ENCODE measurements around the gene KDM5B.

- TF ChIP-seq, protein P1, sequence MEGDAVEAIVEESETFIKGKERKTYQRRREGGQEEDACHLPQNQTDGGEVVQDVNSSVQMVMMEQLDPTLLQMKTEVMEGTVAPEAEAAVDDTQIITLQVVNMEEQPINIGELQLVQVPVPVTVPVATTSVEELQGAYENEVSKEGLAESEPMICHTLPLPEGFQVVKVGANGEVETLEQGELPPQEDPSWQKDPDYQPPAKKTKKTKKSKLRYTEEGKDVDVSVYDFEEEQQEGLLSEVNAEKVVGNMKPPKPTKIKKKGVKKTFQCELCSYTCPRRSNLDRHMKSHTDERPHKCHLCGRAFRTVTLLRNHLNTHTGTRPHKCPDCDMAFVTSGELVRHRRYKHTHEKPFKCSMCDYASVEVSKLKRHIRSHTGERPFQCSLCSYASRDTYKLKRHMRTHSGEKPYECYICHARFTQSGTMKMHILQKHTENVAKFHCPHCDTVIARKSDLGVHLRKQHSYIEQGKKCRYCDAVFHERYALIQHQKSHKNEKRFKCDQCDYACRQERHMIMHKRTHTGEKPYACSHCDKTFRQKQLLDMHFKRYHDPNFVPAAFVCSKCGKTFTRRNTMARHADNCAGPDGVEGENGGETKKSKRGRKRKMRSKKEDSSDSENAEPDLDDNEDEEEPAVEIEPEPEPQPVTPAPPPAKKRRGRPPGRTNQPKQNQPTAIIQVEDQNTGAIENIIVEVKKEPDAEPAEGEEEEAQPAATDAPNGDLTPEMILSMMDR (IDR thresholded peaks at IDR 0.05): no peak
- TF ChIP-seq POLR2AphosphoS5 (IDR thresholded peaks at IDR 0.05; ENCODE audit: low read depth, low read length): no peak
- TF ChIP-seq CHD2 (IDR thresholded peaks at IDR 0.05; ENCODE audit: low read length, partially characterized antibody): no peak
- no peak for TF ChIP-seq MEF2A (IDR thresholded peaks at IDR 0.05; ENCODE audit: borderline replicate concordance, low read depth)
- TF ChIP-seq IRF3 (IDR thresholded peaks at IDR 0.05; ENCODE audit: low read depth, low read length): no peak
- no peak for TF ChIP-seq MXI1 (IDR thresholded peaks at IDR 0.05; ENCODE audit: low read depth, low read length)
- TF ChIP-seq MAX (IDR thresholded peaks at IDR 0.05; ENCODE audit: low read depth): no peak
- no peak for TF ChIP-seq RAD21 (IDR thresholded peaks at IDR 0.05; ENCODE audit: low read length)
- TF ChIP-seq EP300 (IDR thresholded peaks at IDR 0.05; ENCODE audit: borderline replicate concordance in 1 of 2, low read depth in 1 of 2, low read length in 1 of 2): no peak
- no peak for TF ChIP-seq TEAD4 (IDR thresholded peaks at IDR 0.05; ENCODE audit: borderline replicate concordance, insufficient read depth)
- no peak for TF ChIP-seq NRF1 (IDR thresholded peaks at IDR 0.05; ENCODE audit: low read depth, low read length)
These were observed 97.9 kb downstream of the KDM5B start, which contains the start of gene SYT2 for GRCh38 chr1:202710070-202711045.
